ENCODE results near the gene RPS19BP1.

GRCh38 chr22:39502109-39502788 is 30.3 kb downstream of the RPS19BP1 start, which contains the start of gene MIEF1:
- TF ChIP-seq POLR2A (IDR thresholded peaks at IDR 0.05): peak in 1 of 2 donors; percentile 46
- no peak for TF ChIP-seq CTCF (IDR thresholded peaks at IDR 0.05)
